ENCODE measurements around the gene S100A5.

DNA sequence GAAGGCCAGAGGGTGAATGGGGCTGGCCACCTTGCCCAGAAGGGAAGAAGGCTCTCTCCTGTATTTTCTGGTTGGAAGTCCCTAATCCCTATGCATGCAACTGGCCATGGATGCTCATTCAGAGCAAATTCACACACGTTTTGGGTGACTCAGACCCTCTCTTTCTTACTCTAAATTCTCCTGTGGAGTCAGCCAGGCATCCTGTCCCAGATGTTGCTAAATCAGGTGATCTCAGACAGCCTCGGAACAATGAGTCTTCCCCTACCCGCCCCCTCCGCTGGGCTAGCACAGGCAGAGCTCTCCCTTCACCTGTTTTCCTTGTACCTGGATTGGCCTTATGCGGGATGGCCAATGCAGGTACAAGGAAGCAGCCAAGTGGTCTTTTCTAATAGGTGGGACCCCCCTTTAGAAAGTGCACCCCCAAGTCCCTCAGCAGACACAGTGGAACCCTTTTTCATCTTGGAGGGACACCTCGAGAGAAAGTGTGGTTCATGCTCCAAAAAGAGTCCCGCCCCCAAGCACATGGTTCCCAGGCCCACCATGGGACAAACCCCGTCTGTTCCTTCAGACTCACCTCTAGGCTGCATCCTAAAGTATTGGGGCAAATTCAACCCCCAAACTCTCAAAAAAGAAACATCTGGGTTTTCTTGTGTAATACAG lies 13.6 kb downstream of the S100A5 start:
- TF ChIP-seq, protein P1, sequence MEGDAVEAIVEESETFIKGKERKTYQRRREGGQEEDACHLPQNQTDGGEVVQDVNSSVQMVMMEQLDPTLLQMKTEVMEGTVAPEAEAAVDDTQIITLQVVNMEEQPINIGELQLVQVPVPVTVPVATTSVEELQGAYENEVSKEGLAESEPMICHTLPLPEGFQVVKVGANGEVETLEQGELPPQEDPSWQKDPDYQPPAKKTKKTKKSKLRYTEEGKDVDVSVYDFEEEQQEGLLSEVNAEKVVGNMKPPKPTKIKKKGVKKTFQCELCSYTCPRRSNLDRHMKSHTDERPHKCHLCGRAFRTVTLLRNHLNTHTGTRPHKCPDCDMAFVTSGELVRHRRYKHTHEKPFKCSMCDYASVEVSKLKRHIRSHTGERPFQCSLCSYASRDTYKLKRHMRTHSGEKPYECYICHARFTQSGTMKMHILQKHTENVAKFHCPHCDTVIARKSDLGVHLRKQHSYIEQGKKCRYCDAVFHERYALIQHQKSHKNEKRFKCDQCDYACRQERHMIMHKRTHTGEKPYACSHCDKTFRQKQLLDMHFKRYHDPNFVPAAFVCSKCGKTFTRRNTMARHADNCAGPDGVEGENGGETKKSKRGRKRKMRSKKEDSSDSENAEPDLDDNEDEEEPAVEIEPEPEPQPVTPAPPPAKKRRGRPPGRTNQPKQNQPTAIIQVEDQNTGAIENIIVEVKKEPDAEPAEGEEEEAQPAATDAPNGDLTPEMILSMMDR (IDR thresholded peaks at IDR 0.05), result no peak
- no peak for TF ChIP-seq POLR2AphosphoS5 (IDR thresholded peaks at IDR 0.05)

Measured in gastroesophageal sphincter (tissue), 3 donors.